ENCODE measurements around the gene EPHA7. TPM values are rescaled to one million over a fixed set of nuclear protein-coding genes. Genes with fewer than 3 reads are reported as not detected.

EPHA7 gene
- total RNA-seq, 1 donor from 2014 or later = 80.7 TPM

DNA sequence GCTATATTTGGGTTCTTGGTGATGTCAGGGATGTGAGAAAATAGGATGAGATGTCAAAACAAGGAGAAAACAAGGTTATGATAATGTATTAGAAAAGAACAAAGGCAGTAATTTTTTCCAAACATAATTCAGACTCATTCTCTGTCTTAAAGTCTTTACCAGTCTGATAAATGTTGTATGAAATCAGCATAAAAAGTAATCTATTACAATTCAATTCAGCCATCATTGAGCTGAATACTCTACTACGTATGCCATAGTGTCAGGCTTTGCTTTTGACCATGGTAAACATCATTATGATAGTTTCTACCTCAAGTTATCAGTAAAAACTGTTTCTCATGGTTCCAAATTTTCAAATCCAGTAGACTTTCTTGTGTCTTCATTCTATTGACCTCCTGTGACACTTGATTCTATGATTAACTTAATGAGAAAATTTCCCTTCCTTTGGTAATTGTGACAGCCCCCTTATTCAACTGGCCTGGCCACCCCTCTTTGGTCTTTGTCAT lies 75.0 kb downstream of the EPHA7 start:
- Mint-ChIP-seq H3K27ac (no peak overlapping the region), H3K9me3 (no peaks in the 10 kb centered on the region)
- H3K9me3 ChIP-seq (ENCODE audit: low read depth) = no peaks in the 10 kb centered on the region

DNA sequence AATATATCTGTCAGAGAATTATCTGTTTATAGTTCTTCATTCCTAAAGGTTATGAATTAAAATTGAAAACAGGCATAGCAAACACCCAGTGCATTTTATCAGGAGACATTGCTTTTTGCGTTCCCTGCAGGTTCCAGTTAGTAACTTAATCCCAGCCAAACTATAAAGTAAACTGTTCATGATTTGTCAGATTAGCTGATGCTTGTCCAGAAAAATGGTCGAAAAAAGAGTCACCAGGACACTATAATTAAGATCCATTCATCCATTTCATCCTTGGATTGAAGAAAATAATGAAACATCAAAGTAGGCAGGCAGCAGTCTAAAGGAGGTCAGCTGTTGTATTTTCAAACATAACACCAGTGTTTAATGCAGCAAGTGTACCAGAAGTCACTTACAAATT lies 75.9 kb downstream of the EPHA7 start:
- TF ChIP-seq, protein P1, sequence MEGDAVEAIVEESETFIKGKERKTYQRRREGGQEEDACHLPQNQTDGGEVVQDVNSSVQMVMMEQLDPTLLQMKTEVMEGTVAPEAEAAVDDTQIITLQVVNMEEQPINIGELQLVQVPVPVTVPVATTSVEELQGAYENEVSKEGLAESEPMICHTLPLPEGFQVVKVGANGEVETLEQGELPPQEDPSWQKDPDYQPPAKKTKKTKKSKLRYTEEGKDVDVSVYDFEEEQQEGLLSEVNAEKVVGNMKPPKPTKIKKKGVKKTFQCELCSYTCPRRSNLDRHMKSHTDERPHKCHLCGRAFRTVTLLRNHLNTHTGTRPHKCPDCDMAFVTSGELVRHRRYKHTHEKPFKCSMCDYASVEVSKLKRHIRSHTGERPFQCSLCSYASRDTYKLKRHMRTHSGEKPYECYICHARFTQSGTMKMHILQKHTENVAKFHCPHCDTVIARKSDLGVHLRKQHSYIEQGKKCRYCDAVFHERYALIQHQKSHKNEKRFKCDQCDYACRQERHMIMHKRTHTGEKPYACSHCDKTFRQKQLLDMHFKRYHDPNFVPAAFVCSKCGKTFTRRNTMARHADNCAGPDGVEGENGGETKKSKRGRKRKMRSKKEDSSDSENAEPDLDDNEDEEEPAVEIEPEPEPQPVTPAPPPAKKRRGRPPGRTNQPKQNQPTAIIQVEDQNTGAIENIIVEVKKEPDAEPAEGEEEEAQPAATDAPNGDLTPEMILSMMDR (IDR thresholded peaks at IDR 0.05) = no peak
- TF ChIP-seq EZH2phosphoT487 (IDR thresholded peaks at IDR 0.05) (no peak), EZH2 (IDR thresholded peaks at IDR 0.05) (no peak)
- no peak overlapping the region for H3K27ac ChIP-seq
- peaks cover 13% of the 10 kb centered on the region for H3K36me3 Mint-ChIP-seq
- H3K27ac Mint-ChIP-seq = no peak overlapping the region
- no peaks in the 10 kb centered on the region for H3K9me3 Mint-ChIP-seq
- H3K9me3 ChIP-seq (ENCODE audit: low read depth) = no peaks in the 10 kb centered on the region
- no peak overlapping the region for H3K9ac ChIP-seq
- H3K4me2 ChIP-seq = no peak overlapping the region
- peaks cover 11% of the 10 kb centered on the region for H3K4me1 Mint-ChIP-seq
- H3K36me3 ChIP-seq = no peaks in the 10 kb centered on the region
- no peak overlapping the region for H3K4me3 Mint-ChIP-seq
- no peak overlapping the region for H3K4me3 ChIP-seq
- DNase-seq (ENCODE audit: low spot score) = no peak
- H3K27me3 ChIP-seq = no peaks in the 10 kb centered on the region
- no peak overlapping the region for H2AFZ ChIP-seq (replicated peaks)
- H3F3A ChIP-seq (ENCODE audit: low read depth) = peaks cover 26% of the 10 kb centered on the region
- H4K20me1 ChIP-seq (ENCODE audit: low read depth) = peaks cover 8% of the 10 kb centered on the region
- no peaks in the 10 kb centered on the region for H3K27me3 Mint-ChIP-seq (ENCODE audit: insufficient read depth, low read depth)
- H3K4me1 ChIP-seq = no peaks in the 10 kb centered on the region
- H3K79me2 ChIP-seq (ENCODE audit: low read depth) = peaks cover 6% of the 10 kb centered on the region

More for the DNA sequence above, 75.0 kb downstream of the EPHA7 start:
- Histone ChIP-seq H3K27me3 (no peaks in the 10 kb centered on the region), H3K79me2 (ENCODE audit: low read depth) (peaks cover 9% of the 10 kb centered on the region), H3F3A (ENCODE audit: low read depth) (peaks cover 26% of the 10 kb centered on the region), H3K36me3 (no peaks in the 10 kb centered on the region), H3K27ac (no peak overlapping the region), H3K4me1 (no peaks in the 10 kb centered on the region), H4K20me1 (ENCODE audit: low read depth) (peaks cover 8% of the 10 kb centered on the region), H3K4me3 (no peak overlapping the region), H2AFZ (replicated peaks) (no peak overlapping the region), H3K9ac (no peak overlapping the region), H3K4me2 (no peak overlapping the region)
- peaks cover 11% of the 10 kb centered on the region for H3K4me1 Mint-ChIP-seq
- no peaks in the 10 kb centered on the region for H3K27me3 Mint-ChIP-seq (ENCODE audit: insufficient read depth, low read depth)
- H3K4me3 Mint-ChIP-seq = no peak overlapping the region
- no peak for TF ChIP-seq EZH2 (IDR thresholded peaks at IDR 0.05)
- no peak for DNase-seq (ENCODE audit: low spot score)
- H3K36me3 Mint-ChIP-seq = peaks cover 13% of the 10 kb centered on the region

DNA sequence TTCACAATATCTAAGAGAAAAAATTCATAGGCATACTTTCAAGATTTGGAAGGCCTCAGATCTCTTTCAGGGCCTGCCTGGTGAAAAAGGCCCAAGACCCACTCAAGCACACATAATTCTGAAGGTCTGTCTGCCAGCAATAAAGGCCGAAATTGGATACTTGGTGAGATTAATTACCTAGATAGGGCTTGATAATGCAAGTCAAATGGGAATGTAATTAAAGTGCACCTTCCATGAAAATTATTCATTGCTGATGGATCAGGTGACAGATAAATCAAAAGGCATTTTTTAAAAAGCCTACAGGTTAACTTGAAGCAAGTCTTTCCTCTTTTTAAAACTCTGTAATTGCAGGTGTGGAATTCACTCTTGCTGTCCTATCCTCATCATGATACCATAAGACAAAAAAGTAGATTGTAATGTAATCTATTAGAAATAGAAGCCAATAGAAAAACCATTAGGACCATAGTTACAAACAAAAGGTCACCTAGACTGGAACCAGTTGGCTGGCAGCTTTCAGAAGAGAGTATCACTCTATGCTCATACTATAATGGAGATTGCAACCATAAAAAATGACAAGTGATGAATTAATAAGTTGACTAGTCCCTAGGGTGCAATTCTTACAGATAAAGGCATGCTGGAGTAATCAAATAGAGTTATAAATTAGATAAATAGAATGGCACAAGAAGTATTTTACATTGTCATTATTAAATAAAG lies 77.3 kb downstream of the EPHA7 start:
- Mint-ChIP-seq H3K36me3 (peaks cover 7% of the 10 kb centered on the region), H3K9me3 (no peaks in the 10 kb centered on the region), H3K27me3 (ENCODE audit: insufficient read depth, low read depth) (no peaks in the 10 kb centered on the region), H3K4me1 (peaks cover 22% of the 10 kb centered on the region), H3K27ac (no peak overlapping the region), H3K4me3 (no peak overlapping the region)
- no peak overlapping the region for H3K4me3 ChIP-seq
- H3F3A ChIP-seq (ENCODE audit: low read depth) = peaks cover 31% of the 10 kb centered on the region
- H3K79me2 ChIP-seq (ENCODE audit: low read depth) = peaks cover 6% of the 10 kb centered on the region
- DNase-seq (ENCODE audit: low spot score) = peak; percentile 20
- no peaks in the 10 kb centered on the region for H3K9me3 ChIP-seq (ENCODE audit: low read depth)
- no peak overlapping the region for H3K27ac ChIP-seq
- H3K27me3 ChIP-seq = no peaks in the 10 kb centered on the region
- no peak overlapping the region for H2AFZ ChIP-seq (replicated peaks)
- H3K9ac ChIP-seq = no peak overlapping the region
- H3K4me2 ChIP-seq = no peak overlapping the region
- no peaks in the 10 kb centered on the region for H3K36me3 ChIP-seq
- peaks cover 10% of the 10 kb centered on the region for H3K4me1 ChIP-seq
- TF ChIP-seq EZH2phosphoT487 (IDR thresholded peaks at IDR 0.05) (no peak), EZH2 (IDR thresholded peaks at IDR 0.05) (no peak)
- TF ChIP-seq, protein P1 (IDR thresholded peaks at IDR 0.05) = no peak
- peaks cover 8% of the 10 kb centered on the region for H4K20me1 ChIP-seq (ENCODE audit: low read depth)

DNA sequence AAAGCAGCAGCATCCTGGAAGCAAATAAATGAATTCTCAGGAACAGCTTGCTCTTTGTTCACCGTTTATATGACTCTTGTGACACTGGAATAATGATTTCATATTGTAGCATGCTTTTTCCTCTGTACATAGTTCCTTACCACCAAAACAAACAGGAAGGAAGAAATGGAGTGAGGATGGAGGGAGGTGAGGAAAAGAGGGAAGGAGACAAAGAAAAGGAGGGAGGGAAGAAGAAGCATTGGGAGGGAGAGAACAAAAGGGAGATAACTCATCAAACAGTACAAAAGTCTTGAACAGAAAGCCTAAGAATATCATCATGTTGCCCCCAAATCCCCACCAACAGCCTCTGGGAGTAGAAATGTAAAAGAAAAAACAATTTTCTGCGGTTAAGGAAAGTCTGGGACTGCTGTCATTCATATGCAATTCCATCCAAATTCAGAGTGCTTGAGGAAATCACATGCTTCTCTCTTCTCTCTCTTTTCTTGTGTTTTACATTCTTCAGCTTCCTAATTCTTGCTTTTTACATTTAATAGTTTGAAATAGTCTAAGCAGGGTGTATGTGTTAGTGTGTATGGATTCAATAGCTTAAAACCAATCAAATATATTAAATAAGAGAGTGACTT lies 81.5 kb downstream of the EPHA7 start:
- Histone ChIP-seq H2AFZ (replicated peaks) (no peak overlapping the region), H3K27ac (peak overlapping the region; percentile 25), H4K20me1 (ENCODE audit: low read depth) (peaks cover 8% of the 10 kb centered on the region), H3K4me1 (peaks cover 10% of the 10 kb centered on the region), H3K79me2 (ENCODE audit: low read depth) (peaks cover 14% of the 10 kb centered on the region), H3K9ac (no peak overlapping the region), H3F3A (ENCODE audit: low read depth) (peaks cover 20% of the 10 kb centered on the region), H3K4me3 (no peak overlapping the region), H3K9me3 (ENCODE audit: low read depth) (no peaks in the 10 kb centered on the region), H3K27me3 (no peaks in the 10 kb centered on the region), H3K4me2 (no peak overlapping the region), H3K36me3 (no peaks in the 10 kb centered on the region)
- no peak overlapping the region for H3K4me3 Mint-ChIP-seq
- H3K27me3 Mint-ChIP-seq (ENCODE audit: insufficient read depth, low read depth) = no peaks in the 10 kb centered on the region
- H3K27ac Mint-ChIP-seq = no peak overlapping the region
- peaks cover 9% of the 10 kb centered on the region for H3K9me3 Mint-ChIP-seq
- peaks cover 17% of the 10 kb centered on the region for H3K4me1 Mint-ChIP-seq
- TF ChIP-seq, protein P1 (IDR thresholded peaks at IDR 0.05) = no peak
- TF ChIP-seq EZH2 (IDR thresholded peaks at IDR 0.05) (no peak), EZH2phosphoT487 (IDR thresholded peaks at IDR 0.05) (no peak)
- DNase-seq (ENCODE audit: low spot score) = no peak
- peaks cover 25% of the 10 kb centered on the region for H3K36me3 Mint-ChIP-seq

Data from neural progenitor cell (in vitro differentiated cells).